HCT116 (cell line): ENCODE measurements around the gene RBM28. TPM values are rescaled to one million over a fixed set of nuclear protein-coding genes. Genes with fewer than 3 reads are reported as not detected.

Experiments
- ATAC-seq: fragments of 200-7000 bp; cut with Tn5 transposase; 2 replicates; pipeline ENCODE4 v1.9.1; 2020; ENCODE audit warnings: mild to moderate bottlenecking, moderate library complexity
- BruUV-seq: library from RNA; stranded (reverse); fragments of 400-500 nt; replicated peaks from 2 replicates; lab custom pipeline; 2021; lab: Mats Ljungman, UMichigan
- CTCF ChIA-PET: fragments of 300-600 bp; sonication (Branson Sonifier 250); formaldehyde crosslinking; loops from one replicate; lab custom pipeline; 2021; ENCODE audit warnings: antibody characterized with exemption; lab: Charles Lee
- POLR2A ChIA-PET: fragments of 300-600, 350-600 bp; sonication (Branson Sonifier 250); formaldehyde crosslinking; loops from one replicate; lab custom pipeline; 2021; ENCODE audit warnings: antibody characterized with exemption; lab: Charles Lee
- RAD21 ChIA-PET, 2 experiments: fragments of 300-600 bp; sonication (Branson Sonifier 250); formaldehyde crosslinking; loops; one replicate each; lab custom pipeline; 2023; ENCODE audit warnings: low total read pairs in 2 of 2; ENCODE audit not compliant: uncharacterized antibody in 2 of 2, unreplicated experiment in 2 of 2, low non-redundant PET in 1 of 2; lab: Charles Lee
- DNase-seq: peaks from one replicate; pipeline ENCODE4 v3.0.0-alpha.2; 2010; ENCODE audit warnings: low read depth, low spot score
- H2AFZ ChIP-seq: fragments of 200-600 bp; shearing (Covaris generic), sonication (generic); 2 replicates; pipeline ENCODE4 v1.6.1; 2017; ENCODE audit warnings: low read depth, mixed run types, mixed read lengths, antibody characterized with exemption, low read length; ENCODE audit not compliant: poor library complexity, severe bottlenecking
- H3K27ac ChIP-seq: 2 replicates; pipeline ENCODE4 v1.5.1; 2012; ENCODE audit warnings: low read depth, low read length
- H3K27me3 ChIP-seq: fragments of 200-600 bp; sonication (generic); 2 replicates; pipeline ENCODE4 v1.6.1; 2016; ENCODE audit warnings: mixed run types, low read length, mixed read lengths; ENCODE audit not compliant: insufficient read depth
- H3K36me3 ChIP-seq, 2 experiments: fragments of 200-500 bp in 1 of 2; fragments of 200-600 bp in 1 of 2; sonication (Bioruptor generic) in 1 of 2; sonication (generic) in 1 of 2; 2 replicates each; pipeline versions ENCODE4 v1.5.1 to v1.6.1; 2014 to 2016; ENCODE audit warnings: low read length in 2 of 2, inconsistent platforms in 1 of 2, mixed read lengths in 1 of 2, mixed run types in 1 of 2; ENCODE audit not compliant: insufficient read depth in 2 of 2, control insufficient read depth in 1 of 2
- H3K4me1 ChIP-seq, 2 experiments: fragments of 200-600 bp in 1 of 2; sonication (generic) in 1 of 2; 2 replicates each; pipeline versions ENCODE4 v1.5.1 to v1.6.1; 2012 to 2017; ENCODE audit warnings: low read length in 2 of 2, inconsistent platforms in 1 of 2, mild to moderate bottlenecking in 1 of 2, mixed read lengths in 1 of 2, mixed run types in 1 of 2, moderate library complexity in 1 of 2; ENCODE audit not compliant: insufficient read depth in 2 of 2, control insufficient read depth in 1 of 2
- H3K4me2 ChIP-seq: fragments of 200-600 bp; sonication (generic); 2 replicates; pipeline ENCODE4 v1.6.1; 2017; ENCODE audit warnings: mixed run types, low read length, mixed read lengths
- H3K4me3 ChIP-seq, 2 experiments: fragments of 200-600 bp in 1 of 2; sonication (generic) in 1 of 2; replicated peaks in 1 of 2; 2 replicates each; pipeline ENCODE4 v1.5.1; 2011 to 2016; ENCODE audit warnings: low read length in 2 of 2, control low read depth in 1 of 2, low read depth in 1 of 2, mild to moderate bottlenecking in 1 of 2, mixed read lengths in 1 of 2, mixed run types in 1 of 2
- H3K79me2 ChIP-seq: fragments of 200-600 bp; sonication (generic); 2 replicates; pipeline ENCODE4 v1.6.1; 2017; ENCODE audit warnings: mild to moderate bottlenecking, mixed run types, low read length, moderate library complexity, mixed read lengths; ENCODE audit not compliant: insufficient read depth
- H3K9ac ChIP-seq: fragments of 200-600 bp; sonication (generic); 2 replicates; pipeline ENCODE4 v1.6.1; 2016; ENCODE audit warnings: low read length, mixed read lengths
- H3K9me2 ChIP-seq: fragments of 200-600 bp; sonication (generic), shearing (Covaris generic); 2 replicates; pipeline ENCODE4 v1.6.1; 2017; ENCODE audit warnings: mixed run types, mild to moderate bottlenecking, moderate library complexity; ENCODE audit not compliant: insufficient read depth
- H3K9me3 ChIP-seq, 2 experiments: fragments of 200-500 bp in 1 of 2; fragments of 200-600 bp in 1 of 2; sonication (Bioruptor generic) in 1 of 2; sonication (generic) in 1 of 2; 2 replicates each; pipeline ENCODE4 v1.6.1; 2014 to 2017; ENCODE audit warnings: low read length in 2 of 2, mixed read lengths in 2 of 2, inconsistent platforms in 1 of 2, low read depth in 1 of 2, mild to moderate bottlenecking in 1 of 2, mixed run types in 1 of 2, moderate library complexity in 1 of 2; ENCODE audit not compliant: control insufficient read depth in 1 of 2, insufficient read depth in 1 of 2
- H4K20me1 ChIP-seq: fragments of 200-600 bp; sonication (generic), shearing (Covaris generic); 2 replicates; pipeline ENCODE4 v1.6.1; 2017; ENCODE audit warnings: mixed run types, mild to moderate bottlenecking, moderate library complexity; ENCODE audit not compliant: insufficient read depth
- ATF3 ChIP-seq: IDR thresholded peaks from 2 replicates; pipeline ENCODE4 v1.6.1; 2012
- CTCF ChIP-seq, 3 experiments: fragments of 200-600 bp in 1 of 3; sonication (generic) in 1 of 3; IDR thresholded peaks in 2 of 3; conservative IDR thresholded peaks in 1 of 3; 2 replicates each; pipeline ENCODE4 v1.5.1; 2012 to 2017; ENCODE audit warnings: low read depth in 2 of 3, low read length in 2 of 3, antibody characterized with exemption in 1 of 3, borderline replicate concordance in 1 of 3, control low read depth in 1 of 3, mild to moderate bottlenecking in 1 of 3, mixed read lengths in 1 of 3, mixed run types in 1 of 3, moderate library complexity in 1 of 3; ENCODE audit not compliant: insufficient read depth in 1 of 3
- EZH2 ChIP-seq: fragments of 200-600 bp; sonication (generic); IDR thresholded peaks from 2 replicates; pipeline ENCODE4 v1.6.1; 2017; ENCODE audit warnings: antibody characterized with exemption, mixed run types
- SRF ChIP-seq: IDR thresholded peaks from 2 replicates; pipeline ENCODE4 v1.6.1; 2012; ENCODE audit warnings: low read depth
- ZFX ChIP-seq: fragments of 450-650 bp; IDR thresholded peaks from 2 replicates; pipeline ENCODE4 v1.6.1; 2017
- intact Hi-C: fragments of 100-400 bp; cut with micrococcal nuclease; formaldehyde crosslinking; loops from 2 replicates; pipeline ENCODE4 v1.10.0; 2022
- total RNA-seq: library from RNA; stranded (reverse); gene quantifications from one replicate; pipeline ENCODE4 v1.2.1, GENCODE V29; 2021; ENCODE audit not compliant: unreplicated experiment

The RBM28 gene
- total RNA-seq, 1 experiment from 2014 or later = 66.3 TPM

GRCh38 chr7:128343554-128344430 is at the start of gene RBM28 (continued):
- TF ChIP-seq CTCF (IDR thresholded peaks at IDR 0.05 in 2 of 3, conservative IDR thresholded peaks at IDR 0.05 in 1 of 3; ENCODE audit: borderline replicate concordance in 1 of 3, insufficient read depth in 1 of 3, low read depth in 2 of 3, low read length in 2 of 3) = no peak
- TF ChIP-seq ATF3 = no peak
- TF ChIP-seq EZH2 = no peak

- Histone ChIP-seq H3K9me2 (no peaks in the 10 kb centered on the region), H3K27me3 (no peaks in the 10 kb centered on the region), H3K4me1 (no peaks in the 10 kb centered on the region), H3K79me2 (no peaks in the 10 kb centered on the region), H3K27ac (no peak overlapping the region), H3K9me3 (no peaks in the 10 kb centered on the region), H3K36me3 (peaks cover 15 to 34% of the 10 kb centered on the region in 2 experiments; a peak in 3 of 4 replicates), H3K4me3 (no peak overlapping the region), H2AFZ (no peak overlapping the region), H4K20me1 (no peaks in the 10 kb centered on the region), H3K4me2 (no peak overlapping the region), H3K9ac (no peak overlapping the region)
- TF ChIP-seq CTCF (IDR thresholded peaks at IDR 0.05 in 2 of 3, conservative IDR thresholded peaks at IDR 0.05 in 1 of 3; ENCODE audit: borderline replicate concordance in 1 of 3, insufficient read depth in 1 of 3, low read depth in 2 of 3, low read length in 2 of 3) = no peak
- no peak for TF ChIP-seq ZFX
- no peak for TF ChIP-seq SRF
- POLR2A ChIA-PET = no interaction called here
- RAD21 ChIA-PET = no interaction called here
- no peak for DNase-seq
- no peak for ATAC-seq
- CTCF ChIA-PET = no interaction called here
- intact Hi-C loops = no loop called here
- BruUV-seq = no TSS peak
Observed at GRCh38 chr7:128392446-128393327, 49.0 kb upstream of the RBM28 start.
